ENCODE data around the gene LIM2.
A peak's percentile ranks its signal among the peaks of the same experiment; 100 is the strongest.

The LIM2 gene

GRCh38 chr19:51394050-51394836, 6.5 kb upstream of the LIM2 start:
- DNase-seq: peak; percentile 92

- no peak for DNase-seq
These were observed 4.9 kb upstream of the LIM2 start for GRCh38 chr19:51392701-51393100.

- no peak for DNase-seq
These were observed 3.4 kb upstream of the LIM2 start for GRCh38 chr19:51391073-51391611.

- DNase-seq: no peak
These were observed 1.4 kb upstream of the LIM2 start for GRCh38 chr19:51389143-51389542.

GRCh38 chr19:51386882-51387520, 773 bp downstream of the LIM2 start:
- DNase-seq: no peak

GRCh38 chr19:51382004-51382403, 5.8 kb downstream of the LIM2 start:
- DNase-seq: no peak

- DNase-seq: no peak
These were observed 7.4 kb downstream of the LIM2 start for GRCh38 chr19:51380379-51380778.

GRCh38 chr19:51377422-51377821, 10.4 kb downstream of the LIM2 start:
- DNase-seq: no peak

GRCh38 chr19:51375504-51376221, 12.1 kb downstream of the LIM2 start:
- DNase-seq: peak; percentile 78

- DNase-seq: peak; percentile 90
These were observed 14.9 kb downstream of the LIM2 start, which contains the start of gene NKG7 for GRCh38 chr19:51372649-51373504. NKG7 (minus strand) TSS chr19:51372654; CDS start chr19:51372535, 119 bp downstream.

- peak; percentile 70 for DNase-seq
These were observed 15.6 kb downstream of the LIM2 start for GRCh38 chr19:51372021-51372648.

GRCh38 chr19:51371186-51371690, 16.5 kb downstream of the LIM2 start:
- DNase-seq: no peak

GRCh38 chr19:51370230-51370629, 17.5 kb downstream of the LIM2 start:
- DNase-seq: no peak

GRCh38 chr19:51368366-51369282, 19.1 kb downstream of the LIM2 start, which contains the start of gene CLDND2:
CLDND2 (minus strand) TSS chr19:51369003; CDS start chr19:51368577, 426 bp downstream.
- peak; percentile 80 for DNase-seq

- peak; percentile 100 for DNase-seq
These were observed 20.0 kb downstream of the LIM2 start for GRCh38 chr19:51367565-51368365.

- no peak for DNase-seq
These were observed 20.6 kb downstream of the LIM2 start for GRCh38 chr19:51367255-51367564.

GRCh38 chr19:51366389-51367254, 21.2 kb downstream of the LIM2 start:
- peak; percentile 94 for DNase-seq

GRCh38 chr19:51365965-51366388, 21.8 kb downstream of the LIM2 start, which contains the start of gene ETFB:
ETFB (minus strand) TSS chr19:51366388; CDS start chr19:51366326, 62 bp downstream.
- DNase-seq: peak; percentile 76
